SU-DHL-6 (cell line): ENCODE data around the gene PNPLA7.

Source experiments
- CTCF ChIP-seq: fragments of 200-600 bp; sonication (generic); IDR thresholded peaks from one replicate; pipeline ENCODE4 v1.5.1; 2017; ENCODE audit warnings: antibody characterized with exemption, mild to moderate bottlenecking, low read length, moderate library complexity; ENCODE audit not compliant: insufficient read depth, poor library complexity, severe bottlenecking
- EZH2phosphoT487 ChIP-seq: fragments of 200-600 bp; sonication (generic), shearing (Covaris generic); conservative IDR thresholded peaks from 2 replicates; pipeline ENCODE4 v1.6.1; 2018; ENCODE audit warnings: mild to moderate bottlenecking, antibody characterized with exemption, low read length, moderate library complexity, mixed read lengths

DNA sequence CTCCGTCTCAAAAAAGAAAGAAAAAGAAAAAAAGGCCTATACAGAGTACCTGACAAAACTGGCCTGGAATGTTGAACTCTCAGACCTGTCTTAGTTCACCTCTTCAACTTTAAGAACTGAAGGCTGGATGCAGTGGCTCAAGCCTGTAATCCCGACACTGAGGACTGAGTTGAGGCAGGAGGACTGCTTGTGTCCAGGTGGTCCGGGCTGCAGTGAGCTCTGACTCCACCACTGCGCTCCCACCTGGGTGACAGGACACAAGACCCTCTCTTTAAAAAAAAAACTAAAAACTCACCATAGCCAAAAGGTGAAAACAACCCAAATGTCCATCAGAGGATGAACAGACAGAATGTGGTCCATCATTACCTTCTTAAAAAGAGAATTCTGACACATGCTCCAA is 7.9 kb upstream of the PNPLA7 start:
- TF ChIP-seq CTCF (no peak), EZH2phosphoT487 (no peak)
